Measurements from ENCODE around the gene IDE. TPM values are rescaled to one million over a fixed set of nuclear protein-coding genes. Genes with fewer than 3 reads are reported as not detected.

IDE gene
- total and polyA plus RNA-seq, 10 of the 15 experiments (the other 5 are each of a cell fraction or from before 2014, with no cell fraction given): 11.6 to 54.5 (median 33.6) TPM

- TF ChIP-seq, protein P1, sequence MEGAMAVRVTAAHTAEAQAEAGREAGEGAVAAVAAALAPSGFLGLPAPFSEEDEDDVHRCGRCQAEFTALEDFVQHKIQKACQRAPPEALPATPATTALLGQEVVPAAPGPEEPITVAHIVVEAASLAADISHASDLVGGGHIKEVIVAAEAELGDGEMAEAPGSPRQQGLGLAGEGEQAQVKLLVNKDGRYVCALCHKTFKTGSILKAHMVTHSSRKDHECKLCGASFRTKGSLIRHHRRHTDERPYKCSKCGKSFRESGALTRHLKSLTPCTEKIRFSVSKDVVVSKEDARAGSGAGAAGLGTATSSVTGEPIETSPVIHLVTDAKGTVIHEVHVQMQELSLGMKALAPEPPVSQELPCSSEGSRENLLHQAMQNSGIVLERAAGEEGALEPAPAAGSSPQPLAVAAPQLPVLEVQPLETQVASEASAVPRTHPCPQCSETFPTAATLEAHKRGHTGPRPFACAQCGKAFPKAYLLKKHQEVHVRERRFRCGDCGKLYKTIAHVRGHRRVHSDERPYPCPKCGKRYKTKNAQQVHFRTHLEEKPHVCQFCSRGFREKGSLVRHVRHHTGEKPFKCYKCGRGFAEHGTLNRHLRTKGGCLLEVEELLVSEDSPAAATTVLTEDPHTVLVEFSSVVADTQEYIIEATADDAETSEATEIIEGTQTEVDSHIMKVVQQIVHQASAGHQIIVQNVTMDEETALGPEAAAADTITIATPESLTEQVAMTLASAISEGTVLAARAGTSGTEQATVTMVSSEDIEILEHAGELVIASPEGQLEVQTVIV (IDR thresholded peaks at IDR 0.05; ENCODE audit: borderline replicate concordance, partially characterized antibody): no peak
- TF ChIP-seq SUPT20H (IDR thresholded peaks at IDR 0.05; ENCODE audit: borderline replicate concordance, control insufficient read depth, low read depth, low read length): no peak
- TF ChIP-seq NFXL1 (IDR thresholded peaks at IDR 0.05; ENCODE audit: borderline replicate concordance): no peak
- no peak for TF ChIP-seq ZSCAN29 (IDR thresholded peaks at IDR 0.05)
- TF ChIP-seq PAX8 (IDR thresholded peaks at IDR 0.05): no peak
- peak; percentile 33 to 59; a peak in 3 of 4 replicates for TF ChIP-seq BHLHE40 (IDR thresholded peaks at IDR 0.05; ENCODE audit: borderline replicate concordance in 1 of 2, low read depth in 2 of 2, low read length in 1 of 2)
- no peak for TF ChIP-seq BRCA1 (IDR thresholded peaks at IDR 0.05; ENCODE audit: low read depth, low read length)
- peak; percentile 67; the same call in 1 of the 2 replicates for TF ChIP-seq RELB (IDR thresholded peaks at IDR 0.05; ENCODE audit: low read depth)
- TF ChIP-seq SKIL (IDR thresholded peaks at IDR 0.05; ENCODE audit: low read depth, poor library complexity, severe bottlenecking): no peak
- TF ChIP-seq SMARCA5 (IDR thresholded peaks at IDR 0.05): peak; percentile 97
- TF ChIP-seq CBX5 (IDR thresholded peaks at IDR 0.05; ENCODE audit: low read depth): no peak
- no peak for TF ChIP-seq SRF (IDR thresholded peaks at IDR 0.05; ENCODE audit: low read depth in 2 of 2, low read length in 2 of 2)
- no peak for TF ChIP-seq BCL11A (IDR thresholded peaks at IDR 0.05; ENCODE audit: low read depth, low read length)
- TF ChIP-seq JUNB (IDR thresholded peaks at IDR 0.05): no peak
- TF ChIP-seq STAT3 (IDR thresholded peaks at IDR 0.05; ENCODE audit: low read depth, low read length): no peak
- TF ChIP-seq USF1 (IDR thresholded peaks at IDR 0.05; ENCODE audit: borderline replicate concordance, extremely low read length, insufficient read depth, low read depth, low read length): no peak
- TF ChIP-seq, protein P2, sequence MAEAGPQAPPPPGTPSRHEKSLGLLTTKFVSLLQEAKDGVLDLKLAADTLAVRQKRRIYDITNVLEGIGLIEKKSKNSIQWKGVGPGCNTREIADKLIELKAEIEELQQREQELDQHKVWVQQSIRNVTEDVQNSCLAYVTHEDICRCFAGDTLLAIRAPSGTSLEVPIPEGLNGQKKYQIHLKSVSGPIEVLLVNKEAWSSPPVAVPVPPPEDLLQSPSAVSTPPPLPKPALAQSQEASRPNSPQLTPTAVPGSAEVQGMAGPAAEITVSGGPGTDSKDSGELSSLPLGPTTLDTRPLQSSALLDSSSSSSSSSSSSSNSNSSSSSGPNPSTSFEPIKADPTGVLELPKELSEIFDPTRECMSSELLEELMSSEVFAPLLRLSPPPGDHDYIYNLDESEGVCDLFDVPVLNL (IDR thresholded peaks at IDR 0.05; ENCODE audit: low read depth, low read length): 0 out of 2 replicates have a peak, but pooled peaks have one; percentile 41
- peak; percentile 54; the same call in 1 of the 2 replicates for TF ChIP-seq MEF2A (IDR thresholded peaks at IDR 0.05; ENCODE audit: insufficient read depth, low read depth, low read length)
- 0 out of 2 replicates have a peak, but pooled peaks have one; percentile 32 for TF ChIP-seq SMAD5 (IDR thresholded peaks at IDR 0.05; ENCODE audit: low read depth)
- TF ChIP-seq POU2F2 (IDR thresholded peaks at IDR 0.05; ENCODE audit: borderline replicate concordance, low read depth, low read length): no peak; the same call in 2 of the 3 replicates
Measured at GRCh38 chr10:92573798-92574547, at the start of gene IDE (continued).

All from GM12878 (cell line).